Right hindlimb (tissue), 1 donor: Measurements from ENCODE around the gene MPIG6B.
A peak's percentile ranks its signal among the peaks of the same experiment; 100 is the strongest.

Experiments
- DNase-seq: peaks from one replicate; pipeline ENCODE4 v3.0.0-alpha.2; 2018

Gene MPIG6B

GRCh38 chr6:31722173-31722572, 1.0 kb upstream of the MPIG6B start:
- DNase-seq, result no peak

- no peak for DNase-seq
Observed at GRCh38 chr6:31723980-31724691, 963 bp downstream of the MPIG6B start.

- DNase-seq, result no peak
Observed at GRCh38 chr6:31725502-31726350, 2.6 kb downstream of the MPIG6B start.

GRCh38 chr6:31727034-31727716, 4.0 kb downstream of the MPIG6B start:
- no peak for DNase-seq

GRCh38 chr6:31727717-31728671, 4.8 kb downstream of the MPIG6B start:
- DNase-seq, result no peak

GRCh38 chr6:31728767-31729514, 5.8 kb downstream of the MPIG6B start, which contains the start of gene DDAH2:
Gene DDAH2 (minus strand): TSS chr6:31729299. CDS start chr6:31729161, 138 bp downstream.
- DNase-seq, result no peak

- peak; percentile 94 for DNase-seq
Observed at GRCh38 chr6:31729515-31729978, 6.4 kb downstream of the MPIG6B start.

GRCh38 chr6:31729979-31730630, 6.9 kb downstream of the MPIG6B start:
- peak; percentile 96 for DNase-seq

GRCh38 chr6:31730631-31731086, 7.5 kb downstream of the MPIG6B start:
- no peak for DNase-seq

- no peak for DNase-seq
Observed at GRCh38 chr6:31732029-31732428, 8.9 kb downstream of the MPIG6B start.

GRCh38 chr6:31733734-31734133, 10.6 kb downstream of the MPIG6B start:
- no peak for DNase-seq

- DNase-seq, result no peak
Observed at GRCh38 chr6:31734247-31734820, 11.2 kb downstream of the MPIG6B start.

- peak; percentile 57 for DNase-seq
Observed at GRCh38 chr6:31734821-31735406, 11.7 kb downstream of the MPIG6B start.

- DNase-seq, result peak; percentile 92
Observed at GRCh38 chr6:31736021-31736767, 13.0 kb downstream of the MPIG6B start, which contains the start of gene CLIC1. Gene CLIC1 (minus strand): TSS chr6:31736530. CDS start chr6:31736300, 230 bp downstream.

- DNase-seq, result no peak
Observed at GRCh38 chr6:31736768-31737314, 13.7 kb downstream of the MPIG6B start.

- peak; percentile 52 for DNase-seq
Observed at GRCh38 chr6:31737315-31737990, 14.3 kb downstream of the MPIG6B start.

GRCh38 chr6:31737991-31738979, 15.1 kb downstream of the MPIG6B start:
- peak; percentile 79 for DNase-seq
